DMS153 treated with DMSO at 0.1 percent for 48 hours (cell line): ENCODE results near the gene NEGR1.

Experiments
- DNase-seq: peaks from one replicate; lab custom pipeline; 2025; ENCODE audit not compliant: unreplicated experiment; lab: John Stamatoyannopoulos, UW

Gene NEGR1

GRCh38 chr1:72235062-72235461 is 47.3 kb downstream of the NEGR1 start:
- no peak for DNase-seq

DNA sequence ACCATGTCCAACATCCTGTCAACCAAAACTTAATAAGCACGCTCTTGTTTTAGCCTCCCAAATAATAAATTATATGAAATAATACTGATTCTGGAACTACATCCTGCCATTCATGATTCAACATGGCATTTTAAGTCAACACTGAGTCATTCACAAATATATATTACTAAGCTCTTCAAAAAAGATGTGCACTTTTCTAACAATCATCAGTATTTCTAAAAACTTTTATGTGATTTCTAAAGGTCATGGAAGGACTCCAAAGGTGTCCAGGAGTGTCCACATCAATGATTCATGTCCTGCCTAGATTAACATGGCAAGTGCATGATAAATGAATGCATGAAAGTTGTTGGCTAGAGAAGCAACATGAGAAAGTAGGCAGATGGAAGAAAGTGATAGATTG is 51.6 kb downstream of the NEGR1 start:
- no peak for DNase-seq

GRCh38 chr1:72229893-72230292 is 52.4 kb downstream of the NEGR1 start:
- DNase-seq: no peak

- DNase-seq: no peak
Observed at GRCh38 chr1:72227667-72228066, 54.7 kb downstream of the NEGR1 start.

DNA sequence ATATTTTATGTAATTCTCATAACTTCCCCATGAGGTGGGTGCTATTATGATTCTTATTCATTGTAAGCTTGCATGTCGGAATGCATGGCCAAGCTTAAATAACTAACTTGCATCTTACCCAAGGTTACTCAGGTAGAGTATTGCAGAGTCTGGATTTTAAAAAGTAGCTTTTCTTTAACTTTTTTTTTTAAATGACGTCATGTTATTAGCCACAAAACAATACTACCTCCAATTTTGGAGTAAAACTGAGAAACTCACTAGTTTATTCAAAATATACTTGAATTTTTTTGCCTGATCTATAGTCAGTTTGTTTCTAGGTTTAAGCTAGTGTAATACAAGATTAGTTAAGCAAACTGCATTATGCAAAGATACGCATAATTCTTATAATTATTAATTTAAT is 57.8 kb downstream of the NEGR1 start:
- no peak for DNase-seq

- no peak for DNase-seq
Observed at GRCh38 chr1:72221811-72222210, 60.5 kb downstream of the NEGR1 start.

- no peak for DNase-seq
Observed at GRCh38 chr1:72218141-72218739, 64.1 kb downstream of the NEGR1 start.

DNA sequence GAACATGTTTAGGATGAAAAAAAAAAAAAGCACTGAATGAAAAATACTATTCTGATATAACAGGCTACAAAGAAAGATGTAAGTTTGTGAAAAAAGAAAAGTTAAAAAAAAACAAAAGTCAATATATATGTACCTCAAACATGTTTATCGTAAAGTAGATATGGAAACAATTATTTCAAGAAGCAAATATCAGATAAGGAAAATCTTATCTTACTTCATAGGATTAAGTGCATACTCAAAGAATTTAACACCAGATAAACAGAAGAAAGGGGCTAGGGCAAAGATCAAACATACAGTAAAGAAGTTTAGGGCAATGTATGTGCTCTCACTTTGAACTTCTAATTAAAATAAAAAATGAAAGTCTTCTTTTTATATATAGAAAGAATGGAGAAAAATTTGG is 75.3 kb downstream of the NEGR1 start:
- DNase-seq: no peak

DNA sequence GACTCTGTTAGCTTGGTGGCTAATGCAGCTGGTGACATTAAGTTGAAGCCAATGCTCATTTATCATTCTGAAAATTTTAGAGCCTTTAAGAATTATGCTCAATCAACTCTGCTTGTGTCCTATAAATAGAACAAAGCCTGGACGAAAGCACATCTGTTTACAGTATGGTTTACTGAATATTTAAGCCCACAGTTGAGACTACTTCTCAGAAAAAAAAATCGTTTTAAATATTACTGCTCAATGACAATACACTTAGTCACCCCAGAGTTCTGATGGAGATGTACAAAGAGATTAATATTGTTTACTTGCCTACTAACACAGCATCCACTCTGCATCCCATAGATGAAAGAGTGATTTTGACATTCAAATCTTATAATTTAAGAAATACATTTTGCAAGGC is 79.6 kb downstream of the NEGR1 start:
- no peak for DNase-seq

- DNase-seq: no peak
Observed at GRCh38 chr1:72197786-72198185, 84.6 kb downstream of the NEGR1 start.

- no peak for DNase-seq
Observed at GRCh38 chr1:72186733-72187307, 95.5 kb downstream of the NEGR1 start.

DNA sequence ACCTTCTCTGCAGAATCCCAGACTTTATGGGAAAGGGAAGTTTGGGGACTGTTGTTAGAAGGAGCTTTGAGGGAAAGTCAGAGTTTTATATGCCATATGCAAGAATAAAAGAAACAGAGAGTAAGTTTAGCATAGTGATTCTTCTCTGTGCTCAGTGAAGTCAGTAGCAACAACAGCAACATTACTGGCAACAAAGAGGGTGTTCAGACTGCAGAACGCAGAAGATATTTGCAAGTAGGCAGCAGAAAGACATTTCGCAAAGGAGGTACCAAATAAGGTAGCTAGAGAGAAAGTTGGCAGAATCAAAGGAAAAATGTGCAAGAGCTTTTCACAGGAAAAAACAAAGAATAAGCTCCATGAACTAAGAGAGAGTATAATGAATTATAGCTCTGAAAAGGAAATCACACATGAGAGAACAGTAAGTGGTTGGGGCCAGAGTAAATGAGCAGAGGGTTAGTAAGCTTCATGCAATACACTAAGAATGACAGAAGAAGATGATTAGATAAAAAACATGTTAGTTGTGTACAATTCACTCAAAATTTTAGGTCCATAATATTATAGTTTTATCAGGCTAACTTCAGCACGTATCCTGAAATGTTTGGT is 98.1 kb downstream of the NEGR1 start:
- no peak for DNase-seq

DNA sequence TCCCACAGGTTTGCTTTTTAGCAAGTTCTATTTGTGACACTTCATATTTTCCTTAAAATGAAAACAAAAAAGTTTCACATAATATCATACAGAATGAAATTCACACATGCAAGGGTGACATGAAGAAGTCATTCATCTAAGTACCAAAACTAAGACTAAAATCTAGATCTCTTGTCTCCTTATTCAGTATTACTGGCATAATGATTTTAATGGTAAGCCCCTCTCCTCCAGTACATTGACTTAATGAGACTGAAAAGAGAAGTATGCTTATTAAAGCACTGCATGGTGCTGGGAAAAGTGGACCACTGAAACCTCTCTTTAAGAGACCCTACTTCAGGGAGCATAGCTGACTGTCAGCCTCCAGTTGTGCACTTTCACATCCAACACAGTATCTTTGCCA is 99.5 kb downstream of the NEGR1 start:
- no peak for DNase-seq

- DNase-seq: no peak
Observed at GRCh38 chr1:72178266-72178665, 104.1 kb downstream of the NEGR1 start.

DNA sequence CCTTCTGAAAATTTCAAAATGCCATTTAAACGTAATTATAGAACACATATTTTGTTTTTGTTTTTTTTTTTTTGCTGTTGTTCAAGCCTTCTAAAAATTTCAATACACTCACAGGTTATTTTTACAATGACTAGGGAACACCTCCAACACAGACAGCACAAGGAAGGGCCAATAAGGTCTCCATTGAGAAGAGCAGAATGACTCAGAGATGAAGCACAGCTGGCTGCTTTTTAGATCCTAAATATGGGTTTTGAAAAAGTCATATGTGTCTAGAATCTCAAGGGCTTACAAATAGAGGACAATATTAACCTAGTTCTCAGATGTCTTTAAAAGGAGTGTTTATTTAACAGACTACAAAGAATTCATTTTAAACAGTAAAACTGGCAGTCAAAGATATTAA is 104.6 kb downstream of the NEGR1 start:
- DNase-seq: no peak

DNA sequence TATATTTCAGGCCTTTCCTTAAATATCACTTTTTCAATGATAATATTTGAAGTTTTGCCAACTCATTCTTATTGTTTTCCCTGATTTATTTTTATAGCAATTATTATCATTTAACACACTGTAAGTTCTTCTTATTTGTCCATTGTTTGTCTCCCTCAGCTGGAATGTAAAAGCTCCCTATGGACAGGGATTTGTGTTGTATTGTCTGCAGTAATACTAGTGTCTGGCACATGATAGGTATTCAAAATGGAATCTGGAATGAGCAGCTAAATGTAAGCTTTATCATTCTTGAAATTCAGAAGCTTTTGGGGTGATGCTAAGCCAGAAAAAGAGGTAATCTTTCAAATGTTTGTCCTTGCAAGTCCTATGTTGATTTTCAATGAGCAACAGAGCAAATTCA is 112.1 kb downstream of the NEGR1 start:
- DNase-seq: no peak

- DNase-seq: no peak
Observed at GRCh38 chr1:72166426-72166825, 115.9 kb downstream of the NEGR1 start.

DNA sequence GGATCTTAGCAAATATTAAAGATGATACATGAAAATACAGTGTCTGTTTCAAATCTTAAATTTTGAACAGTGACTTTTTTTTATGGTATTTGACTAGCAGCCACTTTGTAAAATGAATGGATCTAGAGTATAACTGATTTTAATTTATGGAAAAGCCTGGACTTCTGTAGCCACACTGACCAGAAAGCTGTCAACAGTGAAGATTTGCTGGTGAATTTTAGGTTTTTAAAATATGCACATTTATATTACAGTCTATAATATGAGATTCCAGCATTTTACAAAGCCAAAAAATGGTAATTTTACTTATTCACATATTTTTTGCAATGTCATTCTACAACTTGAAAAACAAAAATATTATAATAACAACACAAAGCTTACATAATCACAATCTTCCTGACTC is 131.8 kb downstream of the NEGR1 start:
- DNase-seq: no peak

- DNase-seq: no peak
Observed at GRCh38 chr1:72141875-72142274, 140.5 kb downstream of the NEGR1 start.

- DNase-seq: no peak
Observed at GRCh38 chr1:72140222-72140621, 142.1 kb downstream of the NEGR1 start.

DNA sequence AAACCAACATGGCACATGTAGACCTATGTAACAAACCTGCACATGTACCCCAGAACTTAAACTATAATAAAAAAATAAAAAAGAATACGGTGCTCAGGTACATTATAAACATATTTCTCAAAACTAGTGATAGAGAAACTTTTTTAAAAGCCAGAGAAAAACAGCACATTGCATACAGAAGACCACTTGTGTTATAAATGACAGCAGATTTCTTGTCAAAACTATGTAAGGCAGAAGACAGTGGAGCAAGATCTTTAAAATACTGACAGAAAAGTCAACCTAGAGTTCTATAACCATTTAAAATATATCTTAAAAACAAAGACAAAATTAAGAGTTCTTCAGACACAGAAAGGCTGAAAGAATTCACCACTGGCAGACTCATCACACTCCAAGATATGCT is 144.7 kb downstream of the NEGR1 start:
- DNase-seq: no peak

DNA sequence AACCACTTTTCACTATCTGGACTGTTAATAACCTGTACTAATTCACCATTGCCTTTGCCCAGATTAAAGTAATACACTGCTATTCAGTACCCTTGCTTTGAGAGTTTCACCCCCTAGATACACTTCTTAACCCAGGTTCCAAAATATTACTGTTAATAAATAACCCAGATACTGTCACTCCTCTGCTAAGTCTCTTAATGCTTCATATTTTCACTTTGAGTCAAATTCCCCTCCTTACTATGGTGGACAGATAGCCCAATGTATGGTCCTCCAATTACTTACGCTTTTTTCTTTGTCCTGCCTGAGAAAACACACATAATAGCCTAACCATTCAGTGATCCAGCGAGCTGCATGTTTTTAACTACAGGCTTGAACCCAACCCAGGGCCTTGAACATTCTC is 152.5 kb downstream of the NEGR1 start:
- DNase-seq: no peak
